H9 (cell line): ENCODE results near the gene MGRN1. TPM values are rescaled to one million over a fixed set of nuclear protein-coding genes. Genes with fewer than 3 reads are reported as not detected.
A peak's percentile ranks its signal among the peaks of the same experiment; 100 is the strongest.

Experiments
- DNase-seq: peaks from one replicate; pipeline ENCODE4 v3.0.0-alpha.2; 2017
- H2AFZ ChIP-seq: one replicate; pipeline ENCODE4 v1.6.1; 2013; ENCODE audit warnings: mild to moderate bottlenecking, low read length, control low read depth, moderate library complexity
- H2AK5ac ChIP-seq: 2 replicates; pipeline ENCODE4 v1.6.1; 2013; ENCODE audit warnings: low read length, control low read depth, mixed read lengths; ENCODE audit not compliant: insufficient read length
- H2BK120ac ChIP-seq: one replicate; pipeline ENCODE4 v1.6.1; 2013; ENCODE audit warnings: low read depth, mild to moderate bottlenecking, low read length, control low read depth, inconsistent platforms; ENCODE audit not compliant: poor library complexity, severe bottlenecking
- H2BK12ac ChIP-seq: 2 replicates; pipeline ENCODE4 v1.6.1; 2013; ENCODE audit warnings: low read length, control low read depth, mixed read lengths, low read depth; ENCODE audit not compliant: insufficient read length
- H2BK15ac ChIP-seq: 2 replicates; pipeline ENCODE4 v1.6.1; 2013; ENCODE audit warnings: low read depth, low read length, control low read depth
- H2BK20ac ChIP-seq: one replicate; pipeline ENCODE4 v1.6.1; 2013; ENCODE audit warnings: low read depth, mild to moderate bottlenecking, low read length, control low read depth, inconsistent platforms; ENCODE audit not compliant: poor library complexity, severe bottlenecking
- H2BK5ac ChIP-seq: 2 replicates; pipeline ENCODE4 v1.6.1; 2013; ENCODE audit warnings: low read length, control low read depth, mixed read lengths; ENCODE audit not compliant: insufficient read length
- H3K14ac ChIP-seq: 2 replicates; pipeline ENCODE4 v1.6.1; 2013; ENCODE audit warnings: low read length, control low read depth; ENCODE audit not compliant: insufficient read depth
- H3K18ac ChIP-seq: 2 replicates; pipeline ENCODE4 v1.6.1; 2013; ENCODE audit warnings: low read depth, mild to moderate bottlenecking, mixed read lengths, low read length, control low read depth; ENCODE audit not compliant: insufficient read length
- H3K23ac ChIP-seq: 2 replicates; pipeline ENCODE4 v1.6.1; 2013; ENCODE audit warnings: low read length, control low read depth, mixed read lengths, low read depth; ENCODE audit not compliant: insufficient read length
- H3K23me2 ChIP-seq: 2 replicates; pipeline ENCODE4 v1.6.1; 2013; ENCODE audit warnings: low read depth, mild to moderate bottlenecking, mixed read lengths, low read length, control low read depth; ENCODE audit not compliant: insufficient read length, poor library complexity, severe bottlenecking
- H3K27ac ChIP-seq: 2 replicates; pipeline ENCODE4 v1.5.1; 2013; ENCODE audit warnings: low read length, control low read depth, mixed read lengths, low read depth; ENCODE audit not compliant: insufficient read length
- H3K27me3 ChIP-seq: 2 replicates; pipeline ENCODE4 v1.6.1; 2013; ENCODE audit warnings: low read length, control low read depth, inconsistent platforms; ENCODE audit not compliant: insufficient read depth
- H3K4ac ChIP-seq: 2 replicates; pipeline ENCODE4 v1.6.1; 2013; ENCODE audit warnings: low read depth, mild to moderate bottlenecking, control low read depth, inconsistent platforms, low read length, moderate library complexity
- H3K4me1 ChIP-seq: 2 replicates; pipeline ENCODE4 v1.6.1; 2013; ENCODE audit warnings: low read length, control low read depth, inconsistent platforms; ENCODE audit not compliant: insufficient read depth
- H3K4me2 ChIP-seq: 2 replicates; pipeline ENCODE4 v1.6.1; 2013; ENCODE audit warnings: low read length, control low read depth, mixed read lengths; ENCODE audit not compliant: insufficient read length, insufficient read depth
- H3K56ac ChIP-seq: 2 replicates; pipeline ENCODE4 v1.6.1; 2013; ENCODE audit warnings: low read depth, mild to moderate bottlenecking, mixed read lengths, low read length, control low read depth; ENCODE audit not compliant: insufficient read length
- H3K79me1 ChIP-seq: 2 replicates; pipeline ENCODE4 v1.6.1; 2013; ENCODE audit warnings: low read depth, mild to moderate bottlenecking, moderate library complexity, low read length, control low read depth, inconsistent platforms; ENCODE audit not compliant: insufficient read depth, poor library complexity, severe bottlenecking
- H3K79me2 ChIP-seq: 2 replicates; pipeline ENCODE4 v1.6.1; 2013; ENCODE audit warnings: low read length, control low read depth, inconsistent platforms; ENCODE audit not compliant: insufficient read depth
- H3K9ac ChIP-seq: 2 replicates; pipeline ENCODE4 v1.6.1; 2013; ENCODE audit warnings: low read length, control low read depth, mixed read lengths; ENCODE audit not compliant: insufficient read length; ENCODE audit errors: extremely low read depth
- H3K9me3 ChIP-seq: one replicate; pipeline ENCODE4 v1.6.1; 2013; ENCODE audit warnings: low read depth, low read length, inconsistent platforms; ENCODE audit not compliant: control insufficient read depth
- H3T11ph ChIP-seq: one replicate; pipeline ENCODE4 v1.6.1; 2013; ENCODE audit warnings: mild to moderate bottlenecking, low read length, control low read depth, inconsistent platforms
- H4K20me1 ChIP-seq: one replicate; pipeline ENCODE4 v1.6.1; 2013; ENCODE audit not compliant: control insufficient read depth, insufficient read length, insufficient read depth
- H4K5ac ChIP-seq: 2 replicates; pipeline ENCODE4 v1.6.1; 2013; ENCODE audit warnings: low read depth, mild to moderate bottlenecking, mixed read lengths, low read length, control low read depth; ENCODE audit not compliant: insufficient read length
- H4K8ac ChIP-seq: replicated peaks from 2 replicates; pipeline ENCODE4 v1.6.1; 2013; ENCODE audit warnings: low read length, control low read depth, mixed read lengths, low read depth; ENCODE audit not compliant: insufficient read length
- H4K91ac ChIP-seq: 2 replicates; pipeline ENCODE4 v1.6.1; 2013; ENCODE audit warnings: low read depth, mild to moderate bottlenecking, moderate library complexity, mixed read lengths, low read length, control low read depth; ENCODE audit not compliant: insufficient read length
- H3K27ac Mint-ChIP-seq, 3 experiments: 2 replicates in 2 of 3; 3 replicates in 1 of 3; pipeline ENCODE4 v1.8.0; 2020 to 2021; ENCODE audit warnings: mixed read lengths in 3 of 3, mild to moderate bottlenecking in 1 of 3, moderate library complexity in 1 of 3
- H3K27me3 Mint-ChIP-seq: 2 replicates; pipeline ENCODE4 v1.8.0; 2021; ENCODE audit warnings: low read depth, mild to moderate bottlenecking, moderate library complexity, mixed read lengths
- H3K36me3 Mint-ChIP-seq, 3 experiments: 2 replicates in 2 of 3; 3 replicates in 1 of 3; pipeline ENCODE4 v1.8.0; 2020 to 2021; ENCODE audit warnings: low read depth in 3 of 3, mixed read lengths in 3 of 3; ENCODE audit not compliant: insufficient read depth in 1 of 3
- H3K4me1 Mint-ChIP-seq, 2 experiments: 2 replicates each; pipeline ENCODE4 v1.8.0; 2020; ENCODE audit warnings: mixed read lengths in 2 of 2
- H3K4me3 Mint-ChIP-seq, 2 experiments: 2 replicates in 1 of 2; 3 replicates in 1 of 2; pipeline ENCODE4 v1.8.0; 2020 to 2021; ENCODE audit warnings: mild to moderate bottlenecking in 2 of 2, mixed read lengths in 2 of 2, moderate library complexity in 1 of 2
- H3K9me3 Mint-ChIP-seq, 2 experiments: 2 replicates in 1 of 2; 3 replicates in 1 of 2; pipeline ENCODE4 v1.8.0; 2020; ENCODE audit warnings: mild to moderate bottlenecking in 2 of 2, mixed read lengths in 2 of 2, moderate library complexity in 1 of 2
- CTCF ChIP-seq: fragments of 200-600 bp; sonication (generic); conservative IDR thresholded peaks from 3 replicates; pipeline ENCODE4 v1.8.0; 2021; ENCODE audit warnings: antibody characterized with exemption, mild to moderate bottlenecking
- WGBS: extraction: QIAGEN DNeasy Blood & Tissue Kit; methylation state at CpG from one replicate; pipeline ENCODE4 v1.1.7; 2013; ENCODE audit warnings: missing lambda C conversion rate, low lambda C conversion rate, mixed read lengths; ENCODE audit not compliant: insufficient read length; ENCODE audit errors: extremely low coverage; 5-methylcytosine and 5-hydroxymethylcytosine counted together
- total RNA-seq: library from RNA; stranded (reverse); gene quantifications from 2 replicates; pipeline ENCODE4 v1.2.1, GENCODE V29; 2021

The MGRN1 gene
- total RNA-seq, 1 experiment from 2014 or later: 91.6 TPM

GRCh38 chr16:4684763-4685162 is 60.1 kb downstream of the MGRN1 start:
- Histone ChIP-seq H3K27me3 (no peaks in the 10 kb centered on the region), H3K9me3 (no peaks in the 10 kb centered on the region), H4K91ac (no peak overlapping the region), H2BK15ac (no peak overlapping the region), H2BK120ac (no peak overlapping the region), H2AFZ (no peak overlapping the region), H3K14ac (no peak overlapping the region), H3K23ac (no peak overlapping the region), H3K79me1 (no peaks in the 10 kb centered on the region), H2BK20ac (no peak overlapping the region), H2AK5ac (no peak overlapping the region), H4K20me1 (no peaks in the 10 kb centered on the region), H4K5ac (no peak overlapping the region), H3T11ph (no peak overlapping the region), H2BK5ac (no peak overlapping the region), H3K4ac (no peak overlapping the region), H3K56ac (no peak overlapping the region), H3K4me1 (no peaks in the 10 kb centered on the region), H3K18ac (no peak overlapping the region), H3K79me2 (no peaks in the 10 kb centered on the region), H2BK12ac (no peak overlapping the region), H4K8ac (no peak overlapping the region), H3K9ac (no peak overlapping the region), H3K23me2 (no peaks in the 10 kb centered on the region), H3K27ac (no peak overlapping the region), H3K4me2 (no peak overlapping the region)
- H3K4me1 Mint-ChIP-seq: no peaks in the 10 kb centered on the region
- no peaks in the 10 kb centered on the region for H3K9me3 Mint-ChIP-seq
- no CpG with 5 or more reads among the region's 13 CpGs for WGBS
- DNase-seq: no peak
- TF ChIP-seq CTCF: no peak
- peaks cover 2 to 34% (median 26%) of the 10 kb centered on the region in 3 experiments; a peak in 6 of 7 replicates for H3K36me3 Mint-ChIP-seq
- no peaks in the 10 kb centered on the region for H3K27me3 Mint-ChIP-seq
- H3K27ac Mint-ChIP-seq: peak overlapping the region in 2 of 3 experiments; percentile 60 to 68; a peak in 2 of 7 replicates
- no peak overlapping the region for H3K4me3 Mint-ChIP-seq
